MM.1S (cell line): ENCODE results near the gene SORCS2.

Experiments used
- EZH2 ChIP-seq: fragments of 300-600 bp; sonication (generic); optimal IDR thresholded peaks from 2 replicates; pipeline ENCODE3; 2017; ENCODE audit warnings: low read depth, mild to moderate bottlenecking, antibody characterized with exemption, low read length, mixed read lengths
- TF ChIP-seq, protein P1 (sequence below): fragments of 300-600 bp; sonication (generic); IDR thresholded peaks from 2 replicates; pipeline ENCODE4 v1.5.1; 2016; ENCODE audit warnings: antibody characterized with exemption, low read length, mixed read lengths

GRCh38 chr4:7782783-7783182 lies 590.4 kb downstream of the SORCS2 start:
- TF ChIP-seq, protein P1, sequence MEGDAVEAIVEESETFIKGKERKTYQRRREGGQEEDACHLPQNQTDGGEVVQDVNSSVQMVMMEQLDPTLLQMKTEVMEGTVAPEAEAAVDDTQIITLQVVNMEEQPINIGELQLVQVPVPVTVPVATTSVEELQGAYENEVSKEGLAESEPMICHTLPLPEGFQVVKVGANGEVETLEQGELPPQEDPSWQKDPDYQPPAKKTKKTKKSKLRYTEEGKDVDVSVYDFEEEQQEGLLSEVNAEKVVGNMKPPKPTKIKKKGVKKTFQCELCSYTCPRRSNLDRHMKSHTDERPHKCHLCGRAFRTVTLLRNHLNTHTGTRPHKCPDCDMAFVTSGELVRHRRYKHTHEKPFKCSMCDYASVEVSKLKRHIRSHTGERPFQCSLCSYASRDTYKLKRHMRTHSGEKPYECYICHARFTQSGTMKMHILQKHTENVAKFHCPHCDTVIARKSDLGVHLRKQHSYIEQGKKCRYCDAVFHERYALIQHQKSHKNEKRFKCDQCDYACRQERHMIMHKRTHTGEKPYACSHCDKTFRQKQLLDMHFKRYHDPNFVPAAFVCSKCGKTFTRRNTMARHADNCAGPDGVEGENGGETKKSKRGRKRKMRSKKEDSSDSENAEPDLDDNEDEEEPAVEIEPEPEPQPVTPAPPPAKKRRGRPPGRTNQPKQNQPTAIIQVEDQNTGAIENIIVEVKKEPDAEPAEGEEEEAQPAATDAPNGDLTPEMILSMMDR: no peak
- TF ChIP-seq EZH2: no peak
